Activated T-cell treated with anti-CD3 and anti-CD28 coated beads, Interleukin-2, amount 50 U/mL, for 4 hours (primary cell): ENCODE data around the gene STK11IP. TPM values are rescaled to one million over a fixed set of nuclear protein-coding genes. Genes with fewer than 3 reads are reported as not detected.

Experiments used
- ATAC-seq, 2 donors: fragments of 200-7000 bp; cut with Tn5 transposase; one replicate each; pipeline ENCODE4 v1.10.0; 2021
- DNase-seq: peaks from one replicate; pipeline ENCODE4 v3.0.0-alpha.2; 2020
- H3K27me3 Mint-ChIP-seq: one replicate; pipeline ENCODE4 v1.8.0; 2021; ENCODE audit warnings: low read depth, mixed read lengths
- H3K36me3 Mint-ChIP-seq: one replicate; pipeline ENCODE4 v1.8.0; 2022; ENCODE audit warnings: mixed read lengths; ENCODE audit not compliant: insufficient read depth
- H3K4me1 Mint-ChIP-seq: one replicate; pipeline ENCODE4 v1.8.0; 2021; ENCODE audit warnings: low read depth, mixed read lengths
- H3K4me3 Mint-ChIP-seq: one replicate; pipeline ENCODE4 v1.8.0; 2021; ENCODE audit warnings: mild to moderate bottlenecking, moderate library complexity, mixed read lengths
- H3K9me3 Mint-ChIP-seq: one replicate; pipeline ENCODE4 v1.8.0; 2021; ENCODE audit warnings: mixed read lengths
- total RNA-seq, 3 donors: library from RNA; stranded (reverse); gene quantifications; one replicate each; pipeline ENCODE4 v1.2.1, GENCODE V29; 2021

The STK11IP gene
- total RNA-seq, 3 donors from 2014 or later, result 32.4 to 37.1 (median 36.0) TPM

DNA sequence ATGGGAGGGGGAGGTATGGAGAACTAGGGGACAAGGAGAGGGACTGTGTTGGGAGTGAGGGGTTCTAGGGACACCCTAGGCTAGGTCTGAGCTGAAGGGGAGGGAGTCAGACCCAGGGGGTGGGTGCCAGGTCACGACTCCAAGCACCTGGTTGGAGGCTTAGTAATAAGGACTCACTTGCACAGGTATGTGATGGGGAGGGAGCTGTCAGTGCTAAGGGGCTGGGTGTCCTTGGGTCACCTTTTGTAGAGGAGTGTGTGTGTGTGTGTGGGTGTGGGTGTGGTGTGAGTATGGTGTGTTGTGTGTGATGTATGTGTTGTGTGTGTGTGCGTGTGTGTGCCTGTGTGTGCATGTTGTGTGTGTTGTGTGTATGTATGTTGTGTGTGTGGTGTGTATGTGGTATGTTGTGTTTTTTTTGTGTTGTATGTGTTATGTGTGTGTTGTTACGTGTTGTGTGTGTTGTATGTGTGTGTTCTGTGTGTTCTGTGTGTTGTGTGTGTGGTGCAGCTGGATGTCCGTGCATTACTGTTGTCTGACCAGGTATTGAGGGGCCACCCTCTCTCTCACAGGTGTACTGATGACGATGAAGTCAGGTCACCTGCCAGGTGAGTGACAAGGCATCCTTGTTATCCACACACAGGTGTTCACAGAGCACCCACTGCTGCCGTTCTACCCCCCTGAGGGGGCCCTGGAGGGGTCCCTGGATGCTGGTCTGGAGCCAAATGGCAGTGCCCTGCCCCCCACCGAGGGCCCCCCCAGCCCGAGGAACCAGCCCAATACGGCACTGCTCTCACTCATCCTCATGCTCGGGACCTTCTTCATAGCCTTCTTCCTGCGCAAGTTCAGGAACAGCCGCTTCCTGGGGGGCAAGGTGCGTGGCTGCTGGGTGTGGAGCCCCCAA lies 39.5 kb downstream of the STK11IP start:
- Mint-ChIP-seq H3K36me3 (no peaks in the 10 kb centered on the region), H3K4me3 (no peak overlapping the region), H3K4me1 (peaks cover 2% of the 10 kb centered on the region), H3K9me3 (no peaks in the 10 kb centered on the region), H3K27me3 (peaks cover 26% of the 10 kb centered on the region)
- DNase-seq (no peak), ATAC-seq (no peak)

GRCh38 chr2:219637842-219638185 lies 40.2 kb downstream of the STK11IP start:
- Mint-ChIP-seq H3K9me3 (no peaks in the 10 kb centered on the region), H3K27me3 (peaks cover 26% of the 10 kb centered on the region), H3K4me1 (peaks cover 8% of the 10 kb centered on the region), H3K36me3 (no peaks in the 10 kb centered on the region), H3K4me3 (no peak overlapping the region)
- no peak for DNase-seq
- ATAC-seq, result no peak

DNA sequence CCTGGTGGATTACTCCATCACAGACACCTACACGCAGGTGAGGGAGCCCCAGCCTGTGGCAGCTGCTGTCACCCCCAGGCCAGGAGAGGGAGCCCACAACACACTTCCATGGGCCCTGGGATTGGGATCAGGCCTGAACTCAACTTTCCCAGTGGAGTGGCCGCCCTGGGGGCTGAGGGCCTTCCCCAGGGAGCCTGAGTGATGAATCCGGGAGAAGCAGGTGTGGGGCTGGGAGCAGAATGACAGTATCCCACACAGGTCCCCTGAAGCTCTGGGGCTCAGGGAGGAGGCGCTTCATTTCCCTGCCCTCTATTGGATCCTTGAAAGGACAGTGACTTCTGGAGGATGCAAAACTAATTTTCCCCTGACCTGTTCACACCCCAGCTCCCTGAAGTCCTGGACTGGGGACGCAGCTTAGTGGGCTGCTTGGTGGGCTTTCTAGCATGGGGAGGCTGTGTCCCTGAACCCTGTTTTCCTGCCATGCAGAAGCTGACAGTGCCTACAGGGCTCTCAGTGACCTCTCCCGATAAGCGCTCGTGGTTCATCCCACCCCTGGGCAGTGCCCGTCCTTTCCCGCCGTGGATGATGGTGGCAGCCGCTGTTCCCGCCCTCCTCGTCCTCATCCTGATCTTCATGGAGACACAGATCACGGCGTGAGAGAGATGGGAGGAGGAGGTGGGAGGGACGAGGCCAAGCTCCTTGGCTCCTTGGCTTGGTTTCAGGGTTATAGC lies 40.7 kb downstream of the STK11IP start:
- H3K27me3 Mint-ChIP-seq, result peaks cover 26% of the 10 kb centered on the region
- no peak for DNase-seq
- ATAC-seq, result no peak
- no peak overlapping the region for H3K4me3 Mint-ChIP-seq
- peaks cover 8% of the 10 kb centered on the region for H3K4me1 Mint-ChIP-seq
- H3K9me3 Mint-ChIP-seq, result no peaks in the 10 kb centered on the region
- no peaks in the 10 kb centered on the region for H3K36me3 Mint-ChIP-seq

DNA sequence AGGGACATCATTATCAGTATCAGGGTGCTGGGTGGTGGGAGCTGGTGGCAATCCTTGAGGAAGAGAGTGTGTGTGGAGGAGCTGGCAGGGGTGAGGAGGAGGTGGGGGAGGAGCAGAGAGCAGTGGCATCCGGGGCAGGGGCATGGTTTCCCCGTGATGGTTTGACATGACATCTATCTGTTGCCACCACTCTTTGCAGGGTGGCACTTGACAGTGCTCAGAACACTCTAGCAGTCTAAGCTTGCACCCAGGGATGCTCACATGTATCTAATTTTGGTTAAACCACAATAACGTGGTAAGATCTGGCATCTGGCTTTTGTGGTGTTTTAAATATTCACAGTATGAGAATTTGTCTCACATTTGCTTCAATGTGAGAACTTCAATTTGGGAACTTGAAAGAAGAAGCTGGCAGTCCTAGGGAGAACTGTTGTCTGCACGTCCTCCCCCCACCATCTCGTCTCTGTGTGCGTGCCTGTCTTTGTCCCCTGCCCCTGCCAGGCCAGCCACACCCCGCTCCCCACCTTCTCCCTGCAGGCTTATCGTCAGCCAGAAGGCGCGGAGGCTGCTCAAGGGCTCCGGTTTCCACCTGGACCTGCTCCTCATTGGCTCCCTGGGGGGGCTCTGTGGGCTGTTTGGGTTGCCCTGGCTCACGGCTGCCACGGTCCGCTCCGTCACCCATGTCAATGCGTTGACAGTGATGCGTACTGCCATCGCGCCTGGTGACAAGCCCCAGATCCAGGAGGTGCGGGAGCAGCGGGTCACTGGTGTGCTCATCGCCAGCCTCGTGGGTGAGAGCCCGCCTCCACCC lies 41.5 kb downstream of the STK11IP start:
- Mint-ChIP-seq H3K36me3 (no peaks in the 10 kb centered on the region), H3K27me3 (peaks cover 26% of the 10 kb centered on the region), H3K4me3 (no peak overlapping the region), H3K9me3 (no peaks in the 10 kb centered on the region), H3K4me1 (peaks cover 8% of the 10 kb centered on the region)
- no peak for DNase-seq
- no peak for ATAC-seq

- DNase-seq (no peak), ATAC-seq (no peak)
- H3K4me1 Mint-ChIP-seq, result peaks cover 8% of the 10 kb centered on the region
- H3K36me3 Mint-ChIP-seq, result no peaks in the 10 kb centered on the region
- no peaks in the 10 kb centered on the region for H3K9me3 Mint-ChIP-seq
- H3K4me3 Mint-ChIP-seq, result no peak overlapping the region
- H3K27me3 Mint-ChIP-seq, result peaks cover 21% of the 10 kb centered on the region
Observed at GRCh38 chr2:219641390-219642068, 43.9 kb downstream of the STK11IP start.

- Mint-ChIP-seq H3K4me3 (no peak overlapping the region), H3K4me1 (peaks cover 8% of the 10 kb centered on the region), H3K36me3 (no peaks in the 10 kb centered on the region), H3K9me3 (no peaks in the 10 kb centered on the region), H3K27me3 (peaks cover 20% of the 10 kb centered on the region)
- DNase-seq, result no peak
- no peak for ATAC-seq
Observed at GRCh38 chr2:219642069-219642454, 44.4 kb downstream of the STK11IP start.

DNA sequence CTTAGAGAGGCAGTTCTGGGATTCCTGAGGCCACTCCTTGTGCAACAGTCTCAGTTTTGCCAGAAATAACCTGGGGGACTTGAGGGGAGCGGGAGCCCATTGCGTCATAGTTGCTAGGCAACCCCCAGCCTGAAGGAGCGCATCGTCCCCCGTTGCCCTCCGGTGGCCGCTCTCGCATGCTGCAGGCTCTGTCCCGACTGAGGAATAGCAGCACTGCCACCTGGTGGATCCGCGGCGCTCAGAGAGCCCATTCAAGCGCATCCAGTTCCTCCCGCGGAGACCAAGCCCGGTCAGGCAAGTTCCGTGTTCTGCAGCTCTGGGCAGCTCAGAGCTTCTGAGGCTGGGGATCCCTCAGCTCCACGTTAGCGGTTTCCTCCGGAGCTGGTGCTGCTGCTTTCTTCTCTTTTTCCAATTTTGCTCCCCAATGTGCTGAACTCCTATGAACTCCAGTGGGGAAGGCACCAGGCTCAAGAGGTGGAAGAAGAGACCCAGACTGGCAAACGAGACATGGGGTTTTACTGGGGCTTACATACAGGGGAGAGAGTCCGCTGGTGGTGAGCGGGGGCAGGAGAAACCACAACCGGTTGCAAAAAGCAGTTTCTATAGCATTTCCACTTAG lies 44.9 kb downstream of the STK11IP start:
- H3K27me3 Mint-ChIP-seq, result peaks cover 23% of the 10 kb centered on the region
- H3K4me1 Mint-ChIP-seq, result peaks cover 8% of the 10 kb centered on the region
- DNase-seq (peak; percentile 81), ATAC-seq (peak; percentile 99 to 100)
- H3K9me3 Mint-ChIP-seq, result no peaks in the 10 kb centered on the region
- H3K4me3 Mint-ChIP-seq, result no peak overlapping the region
- H3K36me3 Mint-ChIP-seq, result no peaks in the 10 kb centered on the region

DNA sequence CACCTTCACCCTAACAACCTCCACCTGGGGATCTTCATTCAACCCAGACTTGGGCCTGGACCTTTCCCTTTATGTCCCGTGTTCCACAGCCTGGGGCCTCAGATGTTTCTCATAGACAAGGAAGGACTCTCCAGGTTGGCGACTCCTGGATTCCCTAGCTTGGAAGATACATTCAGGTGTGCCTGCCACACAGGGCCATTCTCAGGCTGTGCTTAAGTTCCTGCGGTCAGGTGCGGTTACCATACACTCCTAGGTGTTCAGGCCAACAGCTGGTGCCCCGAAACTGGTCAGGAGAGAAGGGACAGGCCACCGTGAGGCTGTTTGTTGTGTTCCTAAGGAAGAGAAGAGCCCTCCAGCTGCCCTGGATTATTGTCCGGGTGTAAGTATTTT lies 45.4 kb downstream of the STK11IP start:
- Mint-ChIP-seq H3K27me3 (peaks cover 26% of the 10 kb centered on the region), H3K4me1 (peaks cover 8% of the 10 kb centered on the region), H3K36me3 (no peaks in the 10 kb centered on the region), H3K9me3 (no peaks in the 10 kb centered on the region), H3K4me3 (no peak overlapping the region)
- DNase-seq, result no peak
- ATAC-seq, result no peak

DNA sequence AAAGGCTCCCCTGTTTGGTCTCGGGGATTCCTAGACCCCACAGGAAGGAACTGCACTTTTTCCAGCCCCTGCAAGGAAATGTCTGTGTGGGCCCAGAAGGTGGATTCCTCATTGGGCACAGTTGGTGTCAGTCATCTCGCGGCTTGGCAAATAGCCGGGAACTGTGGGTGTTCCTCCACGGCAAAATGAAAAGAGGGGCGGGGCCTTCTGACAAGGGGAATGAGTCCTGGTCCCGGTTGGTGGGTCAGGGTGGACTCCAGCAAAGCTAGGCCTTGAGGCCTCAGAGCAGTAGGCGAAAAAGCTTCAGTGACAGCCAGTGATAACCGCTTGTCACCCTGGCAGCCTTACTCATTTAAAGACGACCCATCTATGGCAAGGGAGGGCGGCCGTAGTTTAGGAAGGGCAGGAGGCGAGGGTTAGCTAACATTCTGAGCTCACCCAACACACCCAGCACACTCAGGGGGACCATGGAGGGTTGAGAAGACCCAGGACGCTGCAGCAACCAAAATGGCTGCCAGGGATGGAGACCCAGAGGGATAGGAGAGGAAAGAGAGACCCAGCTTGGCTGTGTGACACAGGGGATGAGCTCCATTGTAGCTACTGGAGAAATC lies 46.2 kb downstream of the STK11IP start:
- ATAC-seq, result no peak
- Mint-ChIP-seq H3K27me3 (peaks cover 31% of the 10 kb centered on the region), H3K4me1 (peaks cover 8% of the 10 kb centered on the region), H3K4me3 (no peak overlapping the region), H3K9me3 (no peaks in the 10 kb centered on the region), H3K36me3 (no peaks in the 10 kb centered on the region)
- no peak for DNase-seq

DNA sequence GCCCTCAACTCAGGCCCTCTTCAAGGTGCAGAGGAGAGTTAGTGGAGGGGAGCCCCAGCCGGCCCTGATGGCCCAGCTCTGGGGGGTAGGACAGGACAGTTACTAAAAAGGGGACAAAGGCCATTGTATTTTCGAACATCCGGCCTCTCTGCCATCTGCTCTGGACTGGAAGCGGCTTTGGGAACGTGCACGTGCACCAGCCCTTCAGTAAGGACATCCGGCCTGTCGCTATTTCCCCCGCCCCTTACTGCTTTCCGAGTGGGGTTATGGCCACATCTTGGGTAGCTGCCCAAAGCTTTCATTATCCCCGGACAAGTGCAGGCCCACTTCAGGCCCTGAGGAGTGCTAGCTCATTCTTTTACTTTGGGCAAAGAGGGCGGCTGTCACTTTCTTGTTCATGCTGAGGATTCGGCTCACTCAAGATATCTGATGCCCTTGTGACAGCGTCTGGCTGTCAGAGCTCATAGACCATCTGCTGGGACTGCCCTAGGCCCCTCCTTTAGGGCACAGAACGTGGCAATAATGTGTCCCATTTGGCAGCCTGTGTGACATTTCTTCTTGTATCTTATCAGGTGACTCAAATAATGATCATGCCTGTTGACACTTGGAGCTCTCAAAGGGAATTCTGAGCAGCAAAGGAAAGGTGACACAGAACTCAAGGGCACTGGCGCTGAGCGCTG lies 47.3 kb downstream of the STK11IP start:
- Mint-ChIP-seq H3K27me3 (peaks cover 36% of the 10 kb centered on the region), H3K4me3 (no peak overlapping the region), H3K9me3 (no peaks in the 10 kb centered on the region), H3K4me1 (peaks cover 8% of the 10 kb centered on the region), H3K36me3 (no peaks in the 10 kb centered on the region)
- no peak for ATAC-seq
- DNase-seq, result no peak

- Mint-ChIP-seq H3K4me3 (no peak overlapping the region), H3K36me3 (no peaks in the 10 kb centered on the region), H3K4me1 (peaks cover 8% of the 10 kb centered on the region), H3K27me3 (peaks cover 41% of the 10 kb centered on the region), H3K9me3 (no peaks in the 10 kb centered on the region)
- no peak for DNase-seq
- ATAC-seq, result no peak
Observed at GRCh38 chr2:219645631-219646527, 48.2 kb downstream of the STK11IP start.

DNA sequence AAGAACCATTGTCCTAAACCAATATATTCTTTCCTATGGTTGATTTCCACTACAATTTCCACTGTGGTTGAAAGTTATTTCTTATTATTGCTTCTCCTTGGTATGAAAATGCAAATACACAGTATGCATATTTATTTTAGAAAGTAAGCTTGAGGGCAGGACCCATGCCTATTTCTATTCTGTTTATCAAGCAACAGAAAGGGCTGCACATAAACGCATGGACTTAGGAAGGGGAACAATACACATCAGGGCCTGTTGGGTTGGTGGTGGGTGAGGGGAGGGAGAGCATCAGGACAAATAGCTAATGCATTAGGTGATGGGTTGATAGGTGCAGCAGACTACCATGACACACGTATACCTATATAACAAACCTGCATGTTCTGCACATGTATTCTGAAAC lies 50.5 kb downstream of the STK11IP start:
- no peaks in the 10 kb centered on the region for H3K4me1 Mint-ChIP-seq
- DNase-seq (no peak), ATAC-seq (no peak)
- H3K4me3 Mint-ChIP-seq, result no peak overlapping the region
- no peaks in the 10 kb centered on the region for H3K36me3 Mint-ChIP-seq
- no peaks in the 10 kb centered on the region for H3K9me3 Mint-ChIP-seq
- H3K27me3 Mint-ChIP-seq, result peaks cover 52% of the 10 kb centered on the region
